Esophagus squamous epithelium (tissue), 5 donors: ENCODE data around the gene TPK1. TPM values are rescaled to one million over a fixed set of nuclear protein-coding genes. Genes with fewer than 3 reads are reported as not detected.

ENCODE experiments used
- DNase-seq: peaks from one replicate; lab custom pipeline; 2025; lab: John Stamatoyannopoulos, UW
- H3K27ac ChIP-seq, 4 donors: fragments of 200-600 bp; sonication (generic); one replicate each; pipeline ENCODE4 v1.5.1; 2016 to 2019; ENCODE audit warnings: mild to moderate bottlenecking in 1 of 4
- H3K27me3 ChIP-seq, 4 donors: fragments of 200-600 bp; sonication (generic); 1 replicate in 3 of 4; 2 replicates in 1 of 4; pipeline versions ENCODE4 v1.5.1 to v1.6.0; 2017 to 2021; ENCODE audit warnings: antibody characterized with exemption in 1 of 4
- H3K36me3 ChIP-seq, 3 donors: fragments of 200-600 bp; sonication (generic); one replicate each; pipeline ENCODE4 v1.5.1; 2016 to 2019
- H3K4me1 ChIP-seq, 3 donors: fragments of 200-600 bp; sonication (generic); one replicate each; pipeline ENCODE4 v1.5.1; 2017 to 2019
- H3K4me3 ChIP-seq, 4 donors: fragments of 200-600 bp; sonication (generic); 1 replicate in 3 of 4; 2 replicates in 1 of 4; pipeline ENCODE4 v1.5.1; 2016 to 2019; ENCODE audit warnings: mild to moderate bottlenecking in 2 of 4, moderate library complexity in 1 of 4
- H3K9me3 ChIP-seq, 3 donors: fragments of 200-600 bp; sonication (generic); one replicate each; pipeline ENCODE4 v1.5.1; 2016 to 2019
- POLR2A ChIP-seq, 4 donors: fragments of 450-650 bp; IDR thresholded peaks; one replicate each; pipeline ENCODE4 v1.6.1; 2017; ENCODE audit warnings: antibody characterized with exemption in 4 of 4, mild to moderate bottlenecking in 4 of 4, moderate library complexity in 3 of 4
- WGBS, 2 donors: methylation state at CpG; one replicate each; pipeline ENCODE4 v1.1.5; 2018; 5-methylcytosine and 5-hydroxymethylcytosine counted together
- intact Hi-C: fragments of 100-400 bp; cut with DNase I; formaldehyde crosslinking; loops from one replicate; pipeline ENCODE4 v1.15.0; 2022
- total RNA-seq, 4 donors: library from RNA; depleted of rRNA; stranded (reverse); fragments of >200 nt; gene quantifications; one replicate each; pipeline ENCODE4 v1.1.0, GENCODE V29; 2016
- TF ChIP-seq, protein P1 (sequence below), 6 experiments: fragments of 450-650 bp in 4 of 6; fragments of 200-600 bp in 2 of 6; sonication (generic) in 2 of 6; IDR thresholded peaks; one replicate each; pipeline ENCODE4 v1.5.1; 2016 to 2019; ENCODE audit warnings: antibody characterized with exemption in 6 of 6, mild to moderate bottlenecking in 4 of 6, moderate library complexity in 4 of 6
- donor health status: DM: yes; HTN: yes; CAD: no.

TPK1 gene
- total RNA-seq, 4 donors from 2014 or later: 2.3 to 8.4 (median 2.7) TPM

GRCh38 chr7:144503215-144503614 is 332.6 kb downstream of the TPK1 start:
- Histone ChIP-seq H3K4me1 (no peaks in the 10 kb centered on the region), H3K27me3 (no peaks in the 10 kb centered on the region), H3K27ac (no peak overlapping the region), H3K9me3 (peaks cover 0 to 8% (median 0%) of the 10 kb centered on the region in 3 donors), H3K4me3 (no peak overlapping the region), H3K36me3 (no peaks in the 10 kb centered on the region)
- TF ChIP-seq, protein P1, sequence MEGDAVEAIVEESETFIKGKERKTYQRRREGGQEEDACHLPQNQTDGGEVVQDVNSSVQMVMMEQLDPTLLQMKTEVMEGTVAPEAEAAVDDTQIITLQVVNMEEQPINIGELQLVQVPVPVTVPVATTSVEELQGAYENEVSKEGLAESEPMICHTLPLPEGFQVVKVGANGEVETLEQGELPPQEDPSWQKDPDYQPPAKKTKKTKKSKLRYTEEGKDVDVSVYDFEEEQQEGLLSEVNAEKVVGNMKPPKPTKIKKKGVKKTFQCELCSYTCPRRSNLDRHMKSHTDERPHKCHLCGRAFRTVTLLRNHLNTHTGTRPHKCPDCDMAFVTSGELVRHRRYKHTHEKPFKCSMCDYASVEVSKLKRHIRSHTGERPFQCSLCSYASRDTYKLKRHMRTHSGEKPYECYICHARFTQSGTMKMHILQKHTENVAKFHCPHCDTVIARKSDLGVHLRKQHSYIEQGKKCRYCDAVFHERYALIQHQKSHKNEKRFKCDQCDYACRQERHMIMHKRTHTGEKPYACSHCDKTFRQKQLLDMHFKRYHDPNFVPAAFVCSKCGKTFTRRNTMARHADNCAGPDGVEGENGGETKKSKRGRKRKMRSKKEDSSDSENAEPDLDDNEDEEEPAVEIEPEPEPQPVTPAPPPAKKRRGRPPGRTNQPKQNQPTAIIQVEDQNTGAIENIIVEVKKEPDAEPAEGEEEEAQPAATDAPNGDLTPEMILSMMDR (IDR thresholded peaks at IDR 0.05): no peak
- no peak for TF ChIP-seq POLR2A (IDR thresholded peaks at IDR 0.05)
- 80 to 89% methylated on average over 6 of the region's 6 CpGs for WGBS, 2 donors
- intact Hi-C loops: no loop called here
- no peak for DNase-seq

DNA sequence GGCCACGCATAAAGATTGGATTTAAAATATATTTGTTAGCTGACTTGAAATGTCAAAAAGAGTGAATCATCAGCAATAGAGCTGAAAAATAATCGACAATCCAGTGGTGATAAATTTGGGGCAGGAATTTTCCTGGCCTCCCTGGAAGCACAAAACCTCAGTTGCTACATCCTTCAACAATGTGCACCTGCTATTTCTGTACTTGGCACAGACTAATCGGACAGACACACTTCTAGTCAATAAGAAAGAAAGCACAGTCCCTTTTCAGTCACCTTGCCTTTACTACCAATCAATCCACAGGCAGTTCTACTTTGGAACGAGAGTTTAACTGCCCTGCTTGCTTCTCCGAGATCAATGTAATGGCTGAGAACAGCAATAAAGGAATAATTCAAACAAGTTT is 335.6 kb downstream of the TPK1 start:
- intact Hi-C loops: no loop called here
- H3K4me3 ChIP-seq: no peak overlapping the region
- 53 to 61% methylated on average over 5 of the region's 5 CpGs for WGBS, 2 donors
- no peaks in the 10 kb centered on the region for H3K4me1 ChIP-seq
- no peak for DNase-seq
- no peak overlapping the region for H3K27ac ChIP-seq
- H3K27me3 ChIP-seq: no peaks in the 10 kb centered on the region
- H3K36me3 ChIP-seq: no peaks in the 10 kb centered on the region
- TF ChIP-seq, protein P1 (IDR thresholded peaks at IDR 0.05): no peak
- TF ChIP-seq POLR2A (IDR thresholded peaks at IDR 0.05): no peak
- no peaks in the 10 kb centered on the region for H3K9me3 ChIP-seq

DNA sequence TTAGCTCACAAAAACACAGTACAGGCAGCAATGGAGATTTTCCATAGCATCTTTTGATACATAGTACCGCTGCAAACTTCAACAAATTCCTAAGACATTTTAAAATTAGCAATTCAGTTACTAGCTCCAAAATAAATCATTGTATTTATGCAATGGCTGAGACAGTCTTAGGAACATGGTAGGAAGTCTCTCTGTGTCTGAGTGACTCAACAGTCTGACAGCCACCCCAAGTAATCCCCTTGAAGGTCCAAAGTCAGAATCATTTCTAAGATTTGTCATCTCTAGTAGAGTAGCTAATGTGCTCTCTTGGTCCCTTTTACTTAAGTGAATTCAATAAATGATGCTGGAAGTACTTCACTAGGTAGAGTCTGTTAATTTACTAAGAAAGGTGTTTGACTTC is 338.6 kb downstream of the TPK1 start:
- WGBS, 2 donors: 67 to 81% methylated on average over 1 of the region's 1 CpG
- intact Hi-C loops: no loop called here
- DNase-seq: no peak
- no peak overlapping the region for H3K27ac ChIP-seq
- no peaks in the 10 kb centered on the region for H3K4me1 ChIP-seq
- H3K27me3 ChIP-seq: no peaks in the 10 kb centered on the region
- H3K4me3 ChIP-seq: no peak overlapping the region
- TF ChIP-seq, protein P1 (IDR thresholded peaks at IDR 0.05): no peak
- TF ChIP-seq POLR2A (IDR thresholded peaks at IDR 0.05): no peak
- no peaks in the 10 kb centered on the region for H3K36me3 ChIP-seq
- no peaks in the 10 kb centered on the region for H3K9me3 ChIP-seq

DNA sequence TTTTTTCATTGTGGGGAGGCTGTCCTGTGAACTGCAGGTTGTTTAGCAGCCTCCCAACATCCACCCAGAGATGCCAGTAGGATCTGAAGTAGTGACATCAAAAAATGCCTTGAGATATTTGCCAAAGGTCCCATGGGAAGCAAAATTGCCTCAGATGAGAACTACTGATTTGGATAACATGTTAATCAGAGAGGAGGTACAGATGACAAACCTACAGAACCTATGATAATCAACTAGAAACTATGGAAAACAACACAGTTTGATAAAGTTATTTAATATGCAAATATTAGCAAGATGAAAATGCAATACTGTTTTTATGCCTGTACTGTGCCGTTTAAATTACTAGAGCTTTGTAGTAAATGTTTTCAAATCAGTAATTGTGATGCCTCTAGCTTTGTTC is 341.5 kb downstream of the TPK1 start:
- no peaks in the 10 kb centered on the region for H3K27me3 ChIP-seq
- WGBS, 2 donors: 78 to 84% methylated on average over 1 of the region's 1 CpG
- TF ChIP-seq POLR2A (IDR thresholded peaks at IDR 0.05): no peak
- TF ChIP-seq, protein P1 (IDR thresholded peaks at IDR 0.05): no peak

DNA sequence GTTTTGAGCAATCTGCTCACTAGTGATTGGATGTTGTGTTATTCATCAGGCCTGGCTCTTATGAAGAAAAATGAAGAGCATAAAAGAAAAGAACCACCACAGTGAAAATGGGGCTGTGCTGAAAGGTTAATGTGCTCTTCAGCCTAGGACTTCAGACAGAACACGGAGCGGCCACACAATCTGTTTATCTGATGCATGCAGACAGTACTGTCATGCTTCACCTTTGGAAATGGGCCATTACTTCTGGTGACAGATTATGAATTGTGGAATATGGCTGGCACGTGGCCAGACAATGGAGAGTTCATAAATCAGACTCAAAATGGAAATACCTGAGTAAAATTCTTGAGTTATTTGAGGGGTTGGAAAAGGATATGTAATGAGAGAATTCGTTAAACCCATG is 346.3 kb downstream of the TPK1 start:
- no peak overlapping the region for H3K27ac ChIP-seq
- H3K36me3 ChIP-seq: no peaks in the 10 kb centered on the region
- H3K4me3 ChIP-seq: no peak overlapping the region
- no peak for DNase-seq
- H3K27me3 ChIP-seq: no peaks in the 10 kb centered on the region
- intact Hi-C loops: no loop called here
- H3K4me1 ChIP-seq: no peaks in the 10 kb centered on the region
- no peak for TF ChIP-seq POLR2A (IDR thresholded peaks at IDR 0.05)
- TF ChIP-seq, protein P1 (IDR thresholded peaks at IDR 0.05): no peak
- no peaks in the 10 kb centered on the region for H3K9me3 ChIP-seq
- WGBS, 2 donors: 57 to 70% methylated on average over 4 of the region's 4 CpGs

More for the DNA sequence above, 341.5 kb downstream of the TPK1 start:
- H3K36me3 ChIP-seq: no peaks in the 10 kb centered on the region
- no peak overlapping the region for H3K27ac ChIP-seq
- no peaks in the 10 kb centered on the region for H3K9me3 ChIP-seq
- intact Hi-C loops: no loop called here
- DNase-seq: no peak
- H3K4me3 ChIP-seq: no peak overlapping the region
- H3K4me1 ChIP-seq: no peaks in the 10 kb centered on the region
